HepG2 (cell line): ENCODE data around the gene CDK6. TPM values are rescaled to one million over a fixed set of nuclear protein-coding genes. Genes with fewer than 3 reads are reported as not detected.

Source experiments
- GPBP1L1 ChIP-seq: sonication (generic); formaldehyde crosslinking; IDR thresholded peaks from 2 replicates; pipeline ENCODE4 v1.5.0; 2020; ENCODE audit warnings: mild to moderate bottlenecking, missing genetic modification reagents
- HHEX ChIP-seq: IDR thresholded peaks from 2 replicates; pipeline ENCODE4 v1.6.1; 2016; ENCODE audit warnings: control low read depth
- HMG20A ChIP-seq: IDR thresholded peaks from 2 replicates; pipeline ENCODE4 v1.6.1; 2016; ENCODE audit warnings: borderline replicate concordance
- KAT8 ChIP-seq: IDR thresholded peaks from 2 replicates; pipeline ENCODE4 v1.6.1; 2016; ENCODE audit warnings: missing genetic modification reagents, missing compliant biosample characterization
- LCORL ChIP-seq, 2 experiments: fragments of 450-650 bp in 1 of 2; sonication (generic) in 1 of 2; formaldehyde crosslinking in 1 of 2; IDR thresholded peaks; 2 replicates each; pipeline versions ENCODE4 v1.5.0 to v1.6.1; 2017 to 2020; ENCODE audit warnings: antibody characterized with exemption in 1 of 2, missing genetic modification reagents in 1 of 2
- PHB2 ChIP-seq: fragments of 450-650 bp; IDR thresholded peaks from 2 replicates; pipeline ENCODE4 v1.6.1; 2018; ENCODE audit not compliant: partially characterized antibody
- PHF8 ChIP-seq: sonication (generic); formaldehyde crosslinking; IDR thresholded peaks from 2 replicates; pipeline ENCODE4 v1.5.0; 2020; ENCODE audit warnings: missing genetic modification reagents
- PPARG ChIP-seq: conservative IDR thresholded peaks from 2 replicates; pipeline ENCODE4 v1.6.1; 2016; ENCODE audit warnings: missing biosample characterization, missing genetic modification reagents
- SALL1 ChIP-seq: sonication (generic); formaldehyde crosslinking; IDR thresholded peaks from 2 replicates; pipeline ENCODE4 v1.8.0; 2022; ENCODE audit warnings: mild to moderate bottlenecking, missing genetic modification reagents
- SRSF1 ChIP-seq: fragments of 200-400 bp; formaldehyde crosslinking; optimal IDR thresholded peaks from 2 replicates; pipeline ENCODE3; 2017; ENCODE audit warnings: mild to moderate bottlenecking, low read depth, low read length, moderate library complexity
- TBX2 ChIP-seq: sonication (generic); formaldehyde crosslinking; IDR thresholded peaks from 2 replicates; pipeline ENCODE4 v1.5.0; 2020; ENCODE audit warnings: missing genetic modification reagents, mild to moderate bottlenecking, borderline replicate concordance
- XBP1 ChIP-seq: sonication (generic); formaldehyde crosslinking; IDR thresholded peaks from 2 replicates; pipeline ENCODE4 v1.5.0; 2020; ENCODE audit warnings: missing genetic modification reagents
- ZNF124 ChIP-seq: sonication (generic); formaldehyde crosslinking; IDR thresholded peaks from 2 replicates; pipeline ENCODE4 v1.4.0; 2020; ENCODE audit warnings: missing genetic modification reagents
- ZNF230 ChIP-seq: sonication (generic); formaldehyde crosslinking; IDR thresholded peaks from 2 replicates; pipeline ENCODE4 v1.4.0; 2020; ENCODE audit warnings: mild to moderate bottlenecking, missing genetic modification reagents
- ZNF33B ChIP-seq: sonication (generic); formaldehyde crosslinking; IDR thresholded peaks from 2 replicates; pipeline ENCODE4 v1.5.1; 2020; ENCODE audit warnings: mild to moderate bottlenecking, missing genetic modification reagents
- ZNF446 ChIP-seq: sonication (generic); formaldehyde crosslinking; IDR thresholded peaks from 2 replicates; pipeline ENCODE4 v1.5.0; 2020; ENCODE audit warnings: mild to moderate bottlenecking, missing genetic modification reagents
- ZNF572 ChIP-seq: sonication (generic); formaldehyde crosslinking; IDR thresholded peaks from 2 replicates; pipeline ENCODE4 v1.5.1; 2020; ENCODE audit warnings: mild to moderate bottlenecking, missing genetic modification reagents
- ZNF615 ChIP-seq: sonication (generic); formaldehyde crosslinking; IDR thresholded peaks from 2 replicates; pipeline ENCODE4 v1.5.0; 2020; ENCODE audit warnings: mild to moderate bottlenecking, missing genetic modification reagents, borderline replicate concordance
- ZNF670 ChIP-seq: sonication (generic); formaldehyde crosslinking; IDR thresholded peaks from 2 replicates; pipeline ENCODE4 v1.8.0; 2022; ENCODE audit warnings: mild to moderate bottlenecking, missing genetic modification reagents, borderline replicate concordance
- ZNF749 ChIP-seq: sonication (generic); formaldehyde crosslinking; IDR thresholded peaks from 2 replicates; pipeline ENCODE4 v1.8.0; 2022; ENCODE audit warnings: mild to moderate bottlenecking, missing genetic modification reagents, moderate library complexity, borderline replicate concordance
- ZNF773 ChIP-seq: sonication (generic); formaldehyde crosslinking; IDR thresholded peaks from 2 replicates; pipeline ENCODE4 v1.4.0; 2020; ENCODE audit warnings: missing genetic modification reagents, borderline replicate concordance
- ZNF782 ChIP-seq: sonication (generic); formaldehyde crosslinking; IDR thresholded peaks from 2 replicates; pipeline ENCODE4 v1.4.0; 2020; ENCODE audit warnings: missing genetic modification reagents, mild to moderate bottlenecking, borderline replicate concordance
- ZNF790 ChIP-seq: sonication (generic); formaldehyde crosslinking; IDR thresholded peaks from 2 replicates; pipeline ENCODE4 v1.8.0; 2022; ENCODE audit warnings: missing genetic modification reagents, mild to moderate bottlenecking, borderline replicate concordance
- ZNF891 ChIP-seq: sonication (generic); formaldehyde crosslinking; IDR thresholded peaks from 2 replicates; pipeline ENCODE4 v1.5.0; 2020; ENCODE audit warnings: mild to moderate bottlenecking, missing genetic modification reagents
- ZSCAN21 ChIP-seq: sonication (generic); formaldehyde crosslinking; IDR thresholded peaks from 2 replicates; pipeline ENCODE4 v1.8.0; 2022; ENCODE audit warnings: mild to moderate bottlenecking, missing genetic modification reagents, moderate library complexity, borderline replicate concordance
- polyA plus RNA-seq, 8 experiments: library from polyadenylated mRNA; depleted of rRNA in 3 of 8; stranded (reverse) in 7 of 8; unstranded in 1 of 8; fragments of >200 nt; fragmentation: Illumina TruSeq in 4 of 8; extraction: Trizol in 4 of 8; gene quantifications; 2 replicates each; pipeline versions ENCODE4 v1.2.1 to v1.2.3, GENCODE V29; 2011 to 2016; ENCODE audit warnings: low read depth in 4 of 8, missing spikeins in 1 of 8, mixed read lengths in 1 of 8; ENCODE audit not compliant: insufficient read depth in 1 of 8
- total RNA-seq, 5 experiments: library from RNA; depleted of rRNA; stranded (reverse); fragments of >200 nt; fragmentation: Illumina TruSeq; extraction: Trizol; gene quantifications; 2 replicates each; pipeline ENCODE4 v1.2.3, GENCODE V29; 2016; ENCODE audit warnings: low read depth in 1 of 5
- TF ChIP-seq, protein P1 (sequence below): sonication (generic); formaldehyde crosslinking; IDR thresholded peaks from 2 replicates; pipeline ENCODE4 v1.8.0; 2022; ENCODE audit warnings: mild to moderate bottlenecking, missing genetic modification reagents
- TF ChIP-seq, protein P2 (sequence below): IDR thresholded peaks from 2 replicates; pipeline ENCODE4 v1.6.1; 2012; ENCODE audit warnings: inconsistent platforms
- TF ChIP-seq, protein P3 (sequence below): sonication (generic); formaldehyde crosslinking; IDR thresholded peaks from 2 replicates; pipeline ENCODE4 v1.4.0; 2020; ENCODE audit warnings: mild to moderate bottlenecking, missing genetic modification reagents

Gene CDK6
- total and polyA plus RNA-seq, 2 of the 13 experiments (the other 11 are each of a cell fraction or from before 2014, with no cell fraction given): 34.6 to 90.8 TPM

DNA sequence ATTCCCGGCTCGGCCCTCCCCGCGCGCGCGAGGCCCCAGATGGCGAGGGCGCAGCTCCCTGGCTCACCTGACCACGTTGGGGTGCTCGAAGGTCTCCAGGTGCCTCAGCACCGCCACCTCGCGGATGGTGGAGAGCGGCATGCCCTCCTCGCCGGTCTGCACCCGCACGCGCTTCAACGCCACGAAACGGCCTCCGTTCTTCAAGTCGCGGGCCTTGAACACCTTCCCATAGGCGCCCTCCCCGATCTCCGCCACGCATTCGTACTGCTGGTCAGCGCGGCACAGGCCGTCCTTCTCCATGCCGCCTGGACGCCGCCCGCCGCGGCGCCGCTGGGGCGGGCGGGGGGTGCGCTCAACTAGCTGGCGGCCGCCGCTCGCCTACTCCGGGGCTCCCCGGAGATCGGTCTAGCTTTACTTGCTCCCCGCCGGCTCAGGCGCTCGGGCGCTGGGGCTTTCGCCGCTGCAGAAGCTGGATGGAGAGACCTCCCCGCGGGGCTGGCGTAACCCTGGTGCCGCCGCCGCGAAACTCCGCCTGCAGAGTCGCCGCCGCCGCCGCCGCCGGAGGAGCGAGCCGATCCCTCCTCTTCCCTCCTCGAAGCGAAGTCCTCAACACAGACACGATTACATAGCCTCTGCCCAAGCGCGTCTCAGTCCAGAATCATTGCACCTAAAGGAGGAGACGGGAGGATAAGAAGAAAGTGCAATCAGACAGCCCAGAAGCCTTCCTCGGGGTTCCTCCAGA lies 3.2 kb downstream of the CDK6 start (continued):
- TF ChIP-seq SALL1 (CRISPR knock-in tag) (peak; percentile 93), PHF8 (CRISPR knock-in tag) (peak; percentile 43; the same call in 1 of the 2 replicates), ZNF782 (peak; percentile 93), SRSF1 (peak; percentile 42), HHEX (CRISPR knock-in tag) (no peak), ZNF446 (CRISPR knock-in tag) (peak; percentile 55; the same call in 1 of the 2 replicates), ZNF33B (CRISPR knock-in tag) (no peak), ZNF572 (CRISPR knock-in tag) (no peak), ZNF749 (CRISPR knock-in tag) (0 out of 2 replicates have a peak, but pooled peaks have one; percentile 24), ZNF670 (CRISPR knock-in tag) (no peak), ZNF230 (CRISPR knock-in tag) (0 out of 2 replicates have a peak, but pooled peaks have one; percentile 49), TBX2 (peak; percentile 81), ZNF124 (CRISPR knock-in tag) (0 out of 2 replicates have a peak, but pooled peaks have one; percentile 40), ZNF615 (no peak), ZSCAN21 (CRISPR knock-in tag) (peak; percentile 72; the same call in 1 of the 2 replicates), KAT8 (CRISPR knock-in tag) (no peak), PHB2 (no peak), XBP1 (CRISPR knock-in tag) (no peak; the same call in 1 of the 2 replicates), HMG20A (CRISPR knock-in tag) (no peak), GPBP1L1 (no peak), LCORL (IDR thresholded peaks at IDR 0.05) (no peak), LCORL (CRISPR knock-in tag; IDR thresholded peaks at IDR 0.05) (no peak), ZNF773 (CRISPR knock-in tag) (0 out of 2 replicates have a peak, but pooled peaks have one; percentile 28), ZNF891 (CRISPR knock-in tag) (no peak; the same call in 1 of the 2 replicates), ZNF790 (CRISPR knock-in tag) (peak; percentile 91), PPARG (0 out of 2 replicates have a peak, but pooled peaks have one; percentile 38)
- TF ChIP-seq, protein P1, sequence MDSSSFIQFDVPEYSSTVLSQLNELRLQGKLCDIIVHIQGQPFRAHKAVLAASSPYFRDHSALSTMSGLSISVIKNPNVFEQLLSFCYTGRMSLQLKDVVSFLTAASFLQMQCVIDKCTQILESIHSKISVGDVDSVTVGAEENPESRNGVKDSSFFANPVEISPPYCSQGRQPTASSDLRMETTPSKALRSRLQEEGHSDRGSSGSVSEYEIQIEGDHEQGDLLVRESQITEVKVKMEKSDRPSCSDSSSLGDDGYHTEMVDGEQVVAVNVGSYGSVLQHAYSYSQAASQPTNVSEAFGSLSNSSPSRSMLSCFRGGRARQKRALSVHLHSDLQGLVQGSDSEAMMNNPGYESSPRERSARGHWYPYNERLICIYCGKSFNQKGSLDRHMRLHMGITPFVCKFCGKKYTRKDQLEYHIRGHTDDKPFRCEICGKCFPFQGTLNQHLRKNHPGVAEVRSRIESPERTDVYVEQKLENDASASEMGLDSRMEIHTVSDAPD (CRISPR knock-in tag): no peak
- TF ChIP-seq, protein P2, sequence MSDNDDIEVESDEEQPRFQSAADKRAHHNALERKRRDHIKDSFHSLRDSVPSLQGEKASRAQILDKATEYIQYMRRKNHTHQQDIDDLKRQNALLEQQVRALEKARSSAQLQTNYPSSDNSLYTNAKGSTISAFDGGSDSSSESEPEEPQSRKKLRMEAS: peak; percentile 97
- TF ChIP-seq, protein P3, sequence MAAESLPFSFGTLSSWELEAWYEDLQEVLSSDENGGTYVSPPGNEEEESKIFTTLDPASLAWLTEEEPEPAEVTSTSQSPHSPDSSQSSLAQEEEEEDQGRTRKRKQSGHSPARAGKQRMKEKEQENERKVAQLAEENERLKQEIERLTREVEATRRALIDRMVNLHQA (CRISPR knock-in tag): no peak
